Mesothelial cell of epicardium (in vitro differentiated cells): ENCODE results near the gene PTPN22. TPM values are rescaled to one million over a fixed set of nuclear protein-coding genes. Genes with fewer than 3 reads are reported as not detected.
A peak's percentile ranks its signal among the peaks of the same experiment; 100 is the strongest.

ENCODE experiments used
- DNase-seq, 2 experiments: peaks; one replicate each; pipeline ENCODE4 v3.0.0; 2021; ENCODE audit warnings: low spot score in 2 of 2; ENCODE audit not compliant: unreplicated experiment in 2 of 2
- H3K27ac Mint-ChIP-seq: 2 replicates; pipeline ENCODE4 v1.8.0; 2021; ENCODE audit warnings: mixed read lengths
- H3K27me3 Mint-ChIP-seq: 2 replicates; pipeline ENCODE4 v1.8.0; 2021; ENCODE audit warnings: low read depth, mixed read lengths
- H3K36me3 Mint-ChIP-seq: 2 replicates; pipeline ENCODE4 v1.8.0; 2021; ENCODE audit warnings: mixed read lengths
- H3K4me1 Mint-ChIP-seq: 2 replicates; pipeline ENCODE4 v1.8.0; 2021; ENCODE audit warnings: mixed read lengths
- H3K4me3 Mint-ChIP-seq: 2 replicates; pipeline ENCODE4 v1.8.0; 2021; ENCODE audit warnings: mild to moderate bottlenecking, moderate library complexity, mixed read lengths
- H3K9me3 Mint-ChIP-seq: 2 replicates; pipeline ENCODE4 v1.8.0; 2021; ENCODE audit warnings: mixed read lengths
- total RNA-seq: library from RNA; stranded (reverse); gene quantifications from 3 replicates; pipeline ENCODE4 v1.2.1, GENCODE V29; 2021
- TF ChIP-seq, protein P1 (sequence below): fragments of 200-600 bp; sonication (generic); IDR thresholded peaks from one replicate; pipeline ENCODE4 v1.5.0; 2021; ENCODE audit warnings: antibody characterized with exemption; ENCODE audit not compliant: unreplicated experiment

The PTPN22 gene
- total RNA-seq, 1 donor from 2014 or later = not detected

DNA sequence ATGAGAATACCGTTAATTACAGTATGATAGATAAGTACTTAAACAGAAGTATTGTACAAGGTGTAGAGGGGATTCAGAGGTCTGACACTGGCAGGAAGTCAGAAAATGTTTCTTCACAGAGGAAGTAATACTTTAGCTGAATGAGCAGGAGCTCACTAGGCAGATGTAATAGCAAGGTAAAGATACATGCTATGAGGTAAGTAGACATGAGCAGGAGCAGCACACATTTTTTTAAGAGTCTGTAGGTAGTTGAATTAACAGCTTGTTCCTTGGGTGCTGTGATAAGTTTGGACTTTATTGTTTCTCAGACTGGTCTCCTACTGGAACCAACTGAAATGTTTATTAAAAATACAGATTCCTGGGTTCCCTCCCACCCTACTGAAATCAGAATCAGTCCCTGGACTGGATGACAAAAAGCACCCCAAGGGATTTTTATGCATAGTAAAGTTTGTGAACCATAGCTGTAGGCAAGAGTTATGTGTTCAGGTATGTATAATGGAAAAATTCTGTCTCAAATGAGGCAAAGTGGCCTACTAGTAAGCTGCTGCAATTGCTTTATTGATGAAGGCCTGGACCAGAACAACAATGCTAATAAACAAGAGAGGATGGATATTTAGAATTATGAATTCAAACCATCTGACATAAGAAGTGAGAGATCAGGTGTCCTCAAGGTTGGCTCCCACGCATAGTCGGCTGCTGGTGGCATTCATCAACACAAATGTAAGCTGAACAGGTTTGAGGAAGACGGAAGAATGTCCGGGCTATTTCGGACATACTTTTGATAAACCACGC, 32.2 kb upstream of the PTPN22 start:
- Mint-ChIP-seq H3K4me1 (peaks cover 13% of the 10 kb centered on the region), H3K36me3 (peaks cover 7% of the 10 kb centered on the region), H3K4me3 (peak overlapping the region; percentile 91), H3K27ac (peak overlapping the region; percentile 98), H3K27me3 (no peaks in the 10 kb centered on the region), H3K9me3 (no peaks in the 10 kb centered on the region)
- DNase-seq = no peak
- TF ChIP-seq, protein P1, sequence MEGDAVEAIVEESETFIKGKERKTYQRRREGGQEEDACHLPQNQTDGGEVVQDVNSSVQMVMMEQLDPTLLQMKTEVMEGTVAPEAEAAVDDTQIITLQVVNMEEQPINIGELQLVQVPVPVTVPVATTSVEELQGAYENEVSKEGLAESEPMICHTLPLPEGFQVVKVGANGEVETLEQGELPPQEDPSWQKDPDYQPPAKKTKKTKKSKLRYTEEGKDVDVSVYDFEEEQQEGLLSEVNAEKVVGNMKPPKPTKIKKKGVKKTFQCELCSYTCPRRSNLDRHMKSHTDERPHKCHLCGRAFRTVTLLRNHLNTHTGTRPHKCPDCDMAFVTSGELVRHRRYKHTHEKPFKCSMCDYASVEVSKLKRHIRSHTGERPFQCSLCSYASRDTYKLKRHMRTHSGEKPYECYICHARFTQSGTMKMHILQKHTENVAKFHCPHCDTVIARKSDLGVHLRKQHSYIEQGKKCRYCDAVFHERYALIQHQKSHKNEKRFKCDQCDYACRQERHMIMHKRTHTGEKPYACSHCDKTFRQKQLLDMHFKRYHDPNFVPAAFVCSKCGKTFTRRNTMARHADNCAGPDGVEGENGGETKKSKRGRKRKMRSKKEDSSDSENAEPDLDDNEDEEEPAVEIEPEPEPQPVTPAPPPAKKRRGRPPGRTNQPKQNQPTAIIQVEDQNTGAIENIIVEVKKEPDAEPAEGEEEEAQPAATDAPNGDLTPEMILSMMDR = no peak

DNA sequence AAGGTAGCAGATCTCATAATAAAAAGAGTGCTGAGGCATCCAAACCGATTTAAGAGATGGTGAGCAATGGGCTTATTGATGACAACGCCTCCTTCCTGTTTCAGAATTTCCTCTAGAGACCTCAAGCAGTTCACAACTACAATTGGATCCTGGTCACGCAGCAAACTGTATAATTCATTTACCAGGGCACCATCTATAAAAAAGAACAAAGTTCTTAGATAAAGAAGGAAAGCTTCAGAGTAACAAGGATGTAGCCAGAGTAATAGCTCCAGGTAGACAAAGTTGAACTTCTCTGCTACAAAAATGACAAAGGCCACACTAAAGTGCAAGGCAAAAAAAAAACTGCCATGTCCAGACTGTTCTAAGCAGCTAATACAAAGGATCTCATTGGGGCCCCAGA, 29.7 kb upstream of the PTPN22 start:
- H3K36me3 Mint-ChIP-seq = peaks cover 18% of the 10 kb centered on the region
- TF ChIP-seq, protein P1 = no peak
- H3K27me3 Mint-ChIP-seq = no peaks in the 10 kb centered on the region
- no peak overlapping the region for H3K4me3 Mint-ChIP-seq
- H3K4me1 Mint-ChIP-seq = peaks cover 13% of the 10 kb centered on the region
- no peak overlapping the region for H3K27ac Mint-ChIP-seq
- no peaks in the 10 kb centered on the region for H3K9me3 Mint-ChIP-seq
- no peak for DNase-seq

DNA sequence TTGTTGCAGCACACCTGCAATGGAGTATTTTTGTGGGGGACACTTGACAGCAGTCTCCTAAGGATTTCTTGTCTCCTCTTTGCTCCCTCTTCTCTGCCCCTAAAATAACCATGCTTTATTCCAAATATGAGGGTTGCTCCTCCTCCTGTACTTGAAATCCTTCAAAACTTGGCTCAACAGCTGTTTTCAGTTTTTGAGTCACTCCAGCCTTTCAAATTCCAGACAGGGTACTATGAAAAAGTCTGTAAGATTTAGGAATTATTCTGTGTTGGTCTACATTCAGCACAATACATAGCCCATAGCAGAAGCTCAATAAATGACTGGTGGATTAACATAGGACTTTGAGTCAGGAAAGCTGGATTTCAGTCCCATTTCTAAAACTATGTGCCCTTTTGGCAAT, 27.6 kb upstream of the PTPN22 start:
- Mint-ChIP-seq H3K27ac (no peak overlapping the region), H3K36me3 (peaks cover 24% of the 10 kb centered on the region), H3K4me3 (no peak overlapping the region), H3K9me3 (no peaks in the 10 kb centered on the region), H3K27me3 (no peaks in the 10 kb centered on the region), H3K4me1 (peaks cover 8% of the 10 kb centered on the region)
- TF ChIP-seq, protein P1 = no peak
- no peak for DNase-seq

DNA sequence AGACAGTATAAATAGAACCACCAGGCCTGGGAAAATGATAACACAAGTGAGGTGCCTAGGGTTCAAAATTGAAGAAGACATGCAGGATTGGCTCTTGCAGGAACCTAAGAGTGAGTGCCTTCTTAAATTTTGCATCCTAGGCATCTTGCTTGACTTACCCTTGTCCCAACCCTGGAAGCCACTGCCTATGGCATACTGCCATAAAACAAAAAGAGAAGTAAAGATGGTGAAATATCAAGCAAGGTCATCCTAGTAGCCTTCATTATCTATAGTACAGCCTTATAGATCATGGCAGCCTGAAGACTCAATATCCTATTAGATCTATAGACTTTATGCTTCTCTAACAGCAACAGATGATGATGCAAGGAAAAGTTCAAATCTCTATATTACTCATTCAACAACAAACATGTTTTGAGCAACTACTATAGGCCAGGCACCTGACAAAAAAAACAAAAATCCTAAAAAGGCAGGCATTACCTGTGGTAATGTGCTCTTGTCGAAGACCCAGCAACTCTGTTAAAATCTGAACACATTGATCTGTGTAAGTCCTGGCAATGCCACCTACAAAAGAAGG, 26.8 kb upstream of the PTPN22 start:
- Mint-ChIP-seq H3K36me3 (peaks cover 24% of the 10 kb centered on the region), H3K27ac (no peak overlapping the region)
- no peak for DNase-seq

DNA sequence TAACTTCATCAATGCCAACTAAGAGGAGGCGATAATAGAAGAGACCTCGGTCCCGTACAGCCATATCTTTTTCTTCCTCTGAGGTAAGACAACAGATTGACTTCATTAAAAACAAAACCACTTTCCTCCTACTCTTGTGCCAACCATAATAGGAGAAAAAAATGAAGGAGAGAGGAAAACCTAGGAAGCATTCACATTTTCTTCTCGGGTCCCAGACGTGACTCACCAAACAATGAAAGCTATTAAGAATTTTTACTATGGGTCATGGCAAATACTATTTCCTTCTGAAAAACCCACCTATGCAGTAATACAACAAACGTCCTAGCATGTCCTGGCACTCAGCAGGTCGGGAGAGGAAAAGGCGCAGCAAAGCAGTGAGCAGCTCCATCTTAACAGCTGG, 24.4 kb upstream of the PTPN22 start:
- H3K27me3 Mint-ChIP-seq = no peaks in the 10 kb centered on the region

More for the DNA sequence above, 26.8 kb upstream of the PTPN22 start:
- Mint-ChIP-seq H3K4me1 (peaks cover 2% of the 10 kb centered on the region), H3K27me3 (no peaks in the 10 kb centered on the region), H3K4me3 (no peak overlapping the region), H3K9me3 (no peaks in the 10 kb centered on the region)
- TF ChIP-seq, protein P1 = no peak

More for the DNA sequence above, 24.4 kb upstream of the PTPN22 start:
- DNase-seq = no peak
- H3K4me3 Mint-ChIP-seq = no peak overlapping the region
- H3K9me3 Mint-ChIP-seq = no peaks in the 10 kb centered on the region
- no peak overlapping the region for H3K27ac Mint-ChIP-seq
- TF ChIP-seq, protein P1 = no peak
- no peaks in the 10 kb centered on the region for H3K4me1 Mint-ChIP-seq
- H3K36me3 Mint-ChIP-seq = peaks cover 22% of the 10 kb centered on the region
